C1 segment of cervical spinal cord (tissue), 14 donors: ENCODE data around the gene FLVCR2.
A peak's percentile ranks its signal among the peaks of the same experiment; 100 is the strongest.

Source experiments
- DNase-seq, 14 donors: peaks; one replicate each; lab custom pipeline; 2025; lab: John Stamatoyannopoulos, UW

The FLVCR2 gene

DNA sequence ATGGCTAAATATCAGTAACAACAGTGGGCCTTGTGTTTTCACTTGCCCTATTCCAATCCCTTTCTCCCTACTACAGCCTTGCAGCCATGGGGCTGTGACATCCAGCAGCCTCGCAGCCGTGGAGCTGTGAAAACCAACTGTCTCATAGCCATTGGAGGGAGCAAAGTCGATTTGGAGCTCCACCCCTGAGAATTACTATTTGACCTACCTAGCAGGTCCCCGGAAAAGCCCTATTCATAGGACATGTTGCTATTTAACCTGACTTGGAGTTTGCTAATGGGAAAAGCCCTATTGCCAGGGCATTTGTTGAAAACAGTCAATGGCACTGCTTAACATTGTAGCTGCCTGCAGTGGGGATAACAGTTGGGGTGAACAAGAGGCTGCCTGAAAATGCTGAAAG lies 49.0 kb downstream of the FLVCR2 start:
- DNase-seq: no peak

GRCh38 chr14:75628816-75629215 lies 50.4 kb downstream of the FLVCR2 start:
- no peak for DNase-seq

DNA sequence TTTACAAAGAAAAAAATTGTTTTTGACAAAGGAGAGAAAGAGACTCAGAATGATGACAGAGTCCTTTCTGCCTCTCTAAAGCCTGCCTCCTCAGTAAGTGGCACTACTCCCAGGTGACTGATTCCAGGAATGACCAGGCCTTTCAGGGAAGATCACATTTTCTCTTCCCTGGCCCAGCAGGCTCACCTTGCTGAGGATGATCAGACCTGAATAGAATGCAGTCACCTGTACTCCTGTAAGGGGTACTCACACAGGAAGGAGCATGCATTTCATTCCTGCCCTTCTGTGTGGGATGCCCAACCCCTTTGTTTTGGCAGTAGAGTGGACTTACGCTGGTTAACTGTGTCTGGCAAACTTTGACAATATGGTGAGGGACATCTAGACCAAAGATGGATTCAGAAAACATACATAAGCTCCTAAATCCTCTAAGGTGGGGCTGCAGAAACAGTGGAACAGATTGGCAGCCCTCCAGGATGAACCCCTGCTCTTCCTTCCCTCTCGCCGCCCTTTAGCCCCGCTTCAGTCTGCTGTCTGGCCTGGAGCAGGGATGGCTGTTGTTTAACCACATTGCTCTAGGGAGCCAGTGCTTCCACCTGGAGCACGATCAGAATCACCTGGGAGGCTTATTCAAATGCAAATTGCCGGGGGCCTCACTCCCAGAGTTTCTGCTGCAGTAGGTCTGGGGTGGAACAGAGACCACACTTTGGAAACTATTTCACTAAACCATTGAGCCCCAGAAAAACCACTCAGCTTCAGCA lies 52.5 kb downstream of the FLVCR2 start:
- DNase-seq: no peak

DNA sequence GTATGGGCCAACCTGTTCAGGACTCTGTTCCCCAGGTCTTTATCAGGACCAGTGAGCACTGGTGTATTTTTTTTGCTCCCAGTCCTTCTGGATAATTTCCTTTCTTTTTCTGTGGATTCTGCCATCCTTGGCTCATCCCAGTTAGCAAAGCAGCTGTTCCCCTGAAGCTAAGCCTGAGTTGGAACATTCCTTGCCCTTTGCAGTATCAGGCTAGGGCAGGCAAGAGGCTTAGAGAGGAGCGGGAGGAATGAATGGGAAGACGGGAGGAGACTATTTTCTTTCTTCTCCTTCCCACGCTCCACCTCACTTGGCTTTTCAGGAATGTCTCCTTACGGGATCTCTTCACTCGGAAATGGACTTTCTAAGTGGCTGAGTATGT lies 53.0 kb downstream of the FLVCR2 start:
- DNase-seq: no peak

GRCh38 chr14:75634848-75635247 lies 56.4 kb downstream of the FLVCR2 start:
- DNase-seq: no peak

DNA sequence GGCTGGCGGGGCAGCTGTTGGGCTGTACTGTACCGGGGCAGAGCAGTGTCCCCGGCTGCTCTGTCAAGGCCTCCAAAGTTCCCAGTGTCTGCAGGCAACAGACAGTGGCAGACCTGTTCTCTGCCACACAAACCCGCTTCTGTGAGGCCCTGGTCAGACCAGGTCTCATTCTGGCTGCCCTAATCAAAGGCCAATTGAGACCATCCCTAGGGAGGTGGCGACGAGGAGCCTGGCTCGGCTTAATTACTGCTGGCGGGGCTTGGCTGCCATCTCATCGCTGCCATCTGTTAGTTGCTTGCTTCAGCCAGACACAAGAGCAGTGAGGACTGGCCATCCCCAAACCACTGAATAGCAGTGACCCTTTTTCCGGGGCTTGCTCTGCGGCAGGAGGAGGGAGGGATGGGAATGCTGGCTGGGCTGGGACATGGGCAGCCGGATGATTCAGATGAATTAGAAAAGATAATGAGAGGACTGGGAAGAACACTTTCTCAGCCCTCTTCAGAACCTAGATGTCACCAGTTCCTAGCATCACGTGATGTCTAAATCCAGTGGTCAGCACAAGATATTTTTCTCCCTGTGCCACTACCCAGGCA lies 57.8 kb downstream of the FLVCR2 start:
- DNase-seq: peak in 12 of 14 donors; percentile 15 to 73 (median 30)

- no peak for DNase-seq
Observed at GRCh38 chr14:75640876-75641275, 62.5 kb downstream of the FLVCR2 start.

- no peak for DNase-seq
Observed at GRCh38 chr14:75643985-75644384, 65.6 kb downstream of the FLVCR2 start.

- DNase-seq: no peak
Observed at GRCh38 chr14:75645056-75645455, 66.6 kb downstream of the FLVCR2 start.

DNA sequence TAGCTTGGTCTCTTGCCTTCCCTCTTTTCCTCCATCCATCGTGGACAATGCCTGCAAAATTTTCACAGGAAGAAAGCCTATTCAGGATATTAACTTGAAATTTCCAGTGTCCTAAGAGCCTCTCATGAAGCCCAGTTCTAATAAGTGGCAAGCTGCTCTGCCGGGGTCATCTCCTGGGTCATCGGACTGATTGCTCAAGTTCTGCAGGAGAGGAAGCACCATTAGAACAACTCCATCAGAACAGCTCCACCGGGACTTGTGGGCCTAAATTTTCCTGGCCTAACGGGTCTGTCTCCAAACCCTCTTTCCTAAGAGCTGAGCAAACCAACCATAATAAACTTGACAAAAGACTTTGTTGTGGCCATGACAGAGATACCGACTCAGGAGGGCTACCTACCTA lies 68.3 kb downstream of the FLVCR2 start:
- DNase-seq: no peak

- DNase-seq: no peak
Observed at GRCh38 chr14:75647640-75648039, 69.2 kb downstream of the FLVCR2 start.

GRCh38 chr14:75648066-75648838 lies 69.8 kb downstream of the FLVCR2 start:
- DNase-seq: peak in 1 of 14 donors; percentile 2

GRCh38 chr14:75649337-75649736 lies 70.9 kb downstream of the FLVCR2 start:
- DNase-seq: no peak

DNA sequence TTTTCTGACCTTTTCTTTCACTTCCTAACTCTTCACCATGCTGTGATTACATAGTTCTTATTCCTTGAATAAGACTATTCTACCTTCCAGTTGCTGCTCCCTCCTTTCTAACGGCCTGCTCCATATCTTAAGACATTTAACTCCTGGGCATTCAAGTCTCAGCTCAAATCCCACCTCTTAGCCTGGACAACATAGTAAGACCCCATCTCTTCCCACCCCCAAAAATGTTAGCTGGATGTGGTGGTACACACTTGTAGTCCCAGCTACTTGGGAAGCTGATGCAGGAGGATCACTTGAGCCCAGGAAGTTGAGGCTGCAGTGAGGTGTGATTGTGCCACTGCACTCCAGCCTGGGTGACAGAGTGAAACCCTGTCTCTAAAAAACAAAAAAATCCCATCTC lies 71.4 kb downstream of the FLVCR2 start:
- no peak for DNase-seq

DNA sequence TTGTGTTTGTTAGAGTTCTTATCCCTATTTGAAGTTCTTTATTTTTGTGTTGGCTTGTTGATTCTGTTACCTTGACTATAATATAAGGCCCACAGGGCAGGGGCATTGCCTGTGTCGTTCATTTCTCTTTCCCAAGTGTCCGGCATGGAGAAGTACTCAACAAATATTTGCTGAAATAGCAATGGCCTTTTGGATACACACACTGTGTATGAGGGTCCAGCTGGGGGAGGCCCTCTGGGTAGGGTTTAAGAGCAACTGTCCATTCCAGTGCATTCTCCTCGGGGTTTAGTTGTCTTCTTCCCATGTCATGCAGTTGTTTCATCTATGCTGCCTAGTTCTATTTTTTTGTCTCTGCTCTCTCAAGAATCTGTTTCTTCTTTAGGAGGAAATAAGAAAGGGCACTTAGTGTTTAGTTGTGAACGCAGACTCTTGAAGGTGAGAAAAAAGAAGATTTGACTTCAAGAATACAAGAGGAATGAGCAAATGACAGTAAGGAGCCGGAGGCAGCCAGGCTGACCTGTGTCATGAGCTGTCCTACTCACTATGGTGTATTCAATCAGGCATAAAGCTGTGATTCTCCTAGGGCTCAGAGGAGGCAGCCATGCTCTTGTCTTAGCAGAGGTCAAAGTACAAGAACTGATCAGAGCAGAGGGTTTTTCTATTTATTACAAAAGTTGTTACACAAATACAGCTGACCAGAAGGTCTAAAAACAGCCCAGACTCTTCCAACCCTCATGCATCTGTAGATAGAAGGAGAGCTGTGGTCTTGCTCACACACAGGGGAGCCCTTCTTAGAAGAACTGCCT lies 72.0 kb downstream of the FLVCR2 start:
- DNase-seq: no peak

GRCh38 chr14:75653563-75653962 lies 75.1 kb downstream of the FLVCR2 start:
- no peak for DNase-seq

DNA sequence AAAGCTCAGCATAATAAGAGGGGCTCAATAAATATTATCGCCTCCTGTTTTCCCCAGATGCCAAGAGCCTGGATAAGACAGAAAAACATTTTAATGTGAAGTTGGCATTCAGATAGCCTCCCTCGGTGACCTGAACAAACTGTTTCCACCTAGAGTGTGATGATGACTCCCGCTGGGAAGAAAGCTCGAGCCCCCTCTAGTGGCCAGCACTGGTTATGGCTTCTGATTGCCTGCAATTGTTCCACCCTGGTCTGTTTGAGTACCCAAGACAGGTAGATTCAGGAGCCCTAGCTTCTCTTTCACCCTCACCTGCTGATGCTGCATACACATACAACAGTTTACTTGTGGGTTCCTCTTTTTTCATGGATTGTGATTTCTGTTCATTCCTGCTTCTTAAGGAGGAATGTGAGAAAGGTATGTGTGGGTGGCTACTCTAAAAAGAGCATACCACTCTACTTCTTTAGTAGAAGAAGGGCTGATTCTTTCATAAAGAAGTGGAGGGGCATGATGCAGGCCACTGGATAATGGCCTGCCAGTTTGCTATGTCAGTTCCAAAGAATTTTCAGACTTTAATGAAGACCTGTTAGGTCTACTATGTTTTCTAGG lies 75.8 kb downstream of the FLVCR2 start:
- peak in 13 of 14 donors; percentile 10 to 75 (median 50) for DNase-seq

GRCh38 chr14:75655235-75655634 lies 76.8 kb downstream of the FLVCR2 start:
- no peak for DNase-seq

DNA sequence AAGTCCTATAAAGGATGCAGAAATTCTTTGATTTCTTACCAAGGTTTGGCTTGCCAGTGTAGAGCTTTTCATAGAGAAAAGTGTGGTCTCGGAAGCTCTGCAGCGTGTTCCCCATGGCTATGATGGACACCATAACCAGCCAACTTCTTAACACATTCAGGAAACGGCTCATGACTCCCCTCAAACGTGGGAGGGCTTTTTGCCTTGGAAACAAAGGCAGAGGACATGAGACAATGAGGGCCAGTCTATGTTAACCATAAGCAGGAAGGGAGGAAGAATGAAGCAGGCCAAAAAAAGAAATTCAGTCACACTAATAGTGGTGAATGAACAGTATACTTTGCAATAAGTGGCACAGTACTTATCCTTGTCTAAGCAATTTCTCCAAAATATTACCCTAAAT lies 78.9 kb downstream of the FLVCR2 start:
- no peak for DNase-seq

DNA sequence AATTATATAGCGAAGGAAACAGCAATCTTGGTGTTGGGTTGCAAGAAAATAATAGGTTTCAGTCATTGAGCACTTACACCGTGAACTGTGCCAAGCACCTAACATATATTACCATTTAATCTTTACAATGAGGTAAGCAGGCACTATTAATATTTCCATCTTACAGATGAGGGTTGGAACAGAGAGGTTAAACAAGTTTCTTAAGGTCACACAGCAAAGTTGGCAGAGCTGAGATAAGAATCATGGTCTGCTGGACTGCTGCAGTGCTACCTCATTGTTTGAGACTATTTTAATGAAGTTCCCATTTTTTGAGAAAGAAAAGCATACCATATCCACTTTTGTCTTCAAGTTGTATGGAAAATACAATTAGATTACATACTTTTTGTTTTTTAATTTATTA lies 80.5 kb downstream of the FLVCR2 start:
- DNase-seq: no peak

- DNase-seq: no peak
Observed at GRCh38 chr14:75660238-75660629, 81.8 kb downstream of the FLVCR2 start.
